Measurements from ENCODE around the gene ERCC3. TPM values are rescaled to one million over a fixed set of nuclear protein-coding genes. Genes with fewer than 3 reads are reported as not detected.

The ERCC3 gene
- total RNA-seq, 1 donor from 2014 or later: 37.5 TPM

GRCh38 chr2:127314193-127314988, 20.4 kb upstream of the ERCC3 start:
- TF ChIP-seq, protein P1, sequence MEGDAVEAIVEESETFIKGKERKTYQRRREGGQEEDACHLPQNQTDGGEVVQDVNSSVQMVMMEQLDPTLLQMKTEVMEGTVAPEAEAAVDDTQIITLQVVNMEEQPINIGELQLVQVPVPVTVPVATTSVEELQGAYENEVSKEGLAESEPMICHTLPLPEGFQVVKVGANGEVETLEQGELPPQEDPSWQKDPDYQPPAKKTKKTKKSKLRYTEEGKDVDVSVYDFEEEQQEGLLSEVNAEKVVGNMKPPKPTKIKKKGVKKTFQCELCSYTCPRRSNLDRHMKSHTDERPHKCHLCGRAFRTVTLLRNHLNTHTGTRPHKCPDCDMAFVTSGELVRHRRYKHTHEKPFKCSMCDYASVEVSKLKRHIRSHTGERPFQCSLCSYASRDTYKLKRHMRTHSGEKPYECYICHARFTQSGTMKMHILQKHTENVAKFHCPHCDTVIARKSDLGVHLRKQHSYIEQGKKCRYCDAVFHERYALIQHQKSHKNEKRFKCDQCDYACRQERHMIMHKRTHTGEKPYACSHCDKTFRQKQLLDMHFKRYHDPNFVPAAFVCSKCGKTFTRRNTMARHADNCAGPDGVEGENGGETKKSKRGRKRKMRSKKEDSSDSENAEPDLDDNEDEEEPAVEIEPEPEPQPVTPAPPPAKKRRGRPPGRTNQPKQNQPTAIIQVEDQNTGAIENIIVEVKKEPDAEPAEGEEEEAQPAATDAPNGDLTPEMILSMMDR (IDR thresholded peaks at IDR 0.05): no peak
- no peak overlapping the region for H3K4me3 Mint-ChIP-seq (ENCODE audit: unreplicated experiment)
- H3K27me3 Mint-ChIP-seq (ENCODE audit: low read depth): no peaks in the 10 kb centered on the region
- DNase-seq (ENCODE audit: low spot score): no peak
- H3K27ac Mint-ChIP-seq (ENCODE audit: unreplicated experiment): no peak overlapping the region
- H3K4me1 Mint-ChIP-seq (ENCODE audit: low read depth): no peaks in the 10 kb centered on the region
- H3K36me3 Mint-ChIP-seq (ENCODE audit: low read depth): peaks cover 27% of the 10 kb centered on the region
- no peaks in the 10 kb centered on the region for H3K9me3 Mint-ChIP-seq (ENCODE audit: low read depth)

- Mint-ChIP-seq H3K4me1 (ENCODE audit: low read depth) (no peaks in the 10 kb centered on the region), H3K4me3 (ENCODE audit: unreplicated experiment) (no peak overlapping the region), H3K27ac (ENCODE audit: unreplicated experiment) (no peak overlapping the region), H3K9me3 (ENCODE audit: low read depth) (no peaks in the 10 kb centered on the region), H3K36me3 (ENCODE audit: low read depth) (peaks cover 26% of the 10 kb centered on the region), H3K27me3 (ENCODE audit: low read depth) (no peaks in the 10 kb centered on the region)
- DNase-seq (ENCODE audit: low spot score): no peak
- TF ChIP-seq, protein P1 (IDR thresholded peaks at IDR 0.05): no peak
Observed at GRCh38 chr2:127313406-127313805, 19.5 kb upstream of the ERCC3 start.

- Mint-ChIP-seq H3K27ac (ENCODE audit: unreplicated experiment) (no peak overlapping the region), H3K4me1 (ENCODE audit: low read depth) (no peaks in the 10 kb centered on the region), H3K36me3 (ENCODE audit: low read depth) (peaks cover 27% of the 10 kb centered on the region), H3K9me3 (ENCODE audit: low read depth) (no peaks in the 10 kb centered on the region), H3K27me3 (ENCODE audit: low read depth) (no peaks in the 10 kb centered on the region), H3K4me3 (ENCODE audit: unreplicated experiment) (no peak overlapping the region)
- DNase-seq (ENCODE audit: low spot score): no peak
- TF ChIP-seq, protein P1 (IDR thresholded peaks at IDR 0.05): no peak
Observed at GRCh38 chr2:127310980-127311379, 17.0 kb upstream of the ERCC3 start.

- Mint-ChIP-seq H3K4me3 (ENCODE audit: unreplicated experiment) (no peak overlapping the region), H3K9me3 (ENCODE audit: low read depth) (no peaks in the 10 kb centered on the region), H3K27ac (ENCODE audit: unreplicated experiment) (no peak overlapping the region), H3K4me1 (ENCODE audit: low read depth) (no peaks in the 10 kb centered on the region), H3K27me3 (ENCODE audit: low read depth) (no peaks in the 10 kb centered on the region), H3K36me3 (ENCODE audit: low read depth) (peaks cover 27% of the 10 kb centered on the region)
- TF ChIP-seq, protein P1 (IDR thresholded peaks at IDR 0.05): no peak
- no peak for DNase-seq (ENCODE audit: low spot score)
Observed at GRCh38 chr2:127309468-127309867, 15.5 kb upstream of the ERCC3 start.

- H3K4me3 Mint-ChIP-seq (ENCODE audit: unreplicated experiment): no peak overlapping the region
- H3K36me3 Mint-ChIP-seq (ENCODE audit: low read depth): peaks cover 23% of the 10 kb centered on the region
Observed at GRCh38 chr2:127308586-127309138, 14.7 kb upstream of the ERCC3 start.

More at GRCh38 chr2:127308586-127309138, 14.7 kb upstream of the ERCC3 start:
- no peaks in the 10 kb centered on the region for H3K27me3 Mint-ChIP-seq (ENCODE audit: low read depth)
- H3K27ac Mint-ChIP-seq (ENCODE audit: unreplicated experiment): no peak overlapping the region
- no peaks in the 10 kb centered on the region for H3K9me3 Mint-ChIP-seq (ENCODE audit: low read depth)
- DNase-seq (ENCODE audit: low spot score): no peak
- TF ChIP-seq, protein P1 (IDR thresholded peaks at IDR 0.05): no peak
- no peaks in the 10 kb centered on the region for H3K4me1 Mint-ChIP-seq (ENCODE audit: low read depth)

All from chondrocyte (in vitro differentiated cells).